H1 (cell line): ENCODE data around the gene TNFSF18.

ENCODE experiments used
- RNF2 ChIP-seq: fragments of 200-900, 300-1000 bp; sonication (generic); IDR thresholded peaks from 2 replicates; pipeline ENCODE4 v1.7.1; 2016; ENCODE audit warnings: borderline replicate concordance, low read depth, mild to moderate bottlenecking, antibody characterized with exemption, low read length; ENCODE audit not compliant: poor library complexity, severe bottlenecking; ENCODE audit errors: missing control alignments
- TF ChIP-seq, protein P1 (sequence below), 3 experiments: IDR thresholded peaks; 1 replicate in 2 of 3; 2 replicates in 1 of 3; pipeline versions ENCODE4 v1.5.1 to v1.6.1; 2011; ENCODE audit warnings: low read length in 3 of 3, mild to moderate bottlenecking in 3 of 3, inconsistent platforms in 2 of 3, low read depth in 1 of 3, moderate library complexity in 1 of 3; ENCODE audit not compliant: insufficient read depth in 1 of 3; ENCODE audit errors: control extremely low read depth in 1 of 3

DNA sequence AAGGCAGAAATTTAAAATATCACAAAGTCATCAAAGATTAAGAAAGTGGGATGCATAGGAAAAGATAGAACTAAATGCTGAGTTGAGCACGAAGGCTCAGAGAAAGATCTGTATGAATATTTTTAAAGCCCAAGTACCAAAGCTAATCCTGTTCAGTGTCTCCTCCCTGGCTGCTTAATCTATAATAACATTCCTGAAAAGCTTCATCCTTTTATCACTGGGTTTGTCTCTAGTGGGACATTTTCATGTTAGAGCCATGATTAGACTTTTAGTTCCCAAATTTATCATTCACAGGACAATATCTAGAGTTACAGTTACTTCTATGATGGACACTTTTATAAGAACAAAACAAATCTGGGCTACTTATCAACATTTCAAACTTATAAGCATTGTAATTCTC, 38.6 kb downstream of the TNFSF18 start:
- no peak for TF ChIP-seq RNF2
- TF ChIP-seq, protein P1, sequence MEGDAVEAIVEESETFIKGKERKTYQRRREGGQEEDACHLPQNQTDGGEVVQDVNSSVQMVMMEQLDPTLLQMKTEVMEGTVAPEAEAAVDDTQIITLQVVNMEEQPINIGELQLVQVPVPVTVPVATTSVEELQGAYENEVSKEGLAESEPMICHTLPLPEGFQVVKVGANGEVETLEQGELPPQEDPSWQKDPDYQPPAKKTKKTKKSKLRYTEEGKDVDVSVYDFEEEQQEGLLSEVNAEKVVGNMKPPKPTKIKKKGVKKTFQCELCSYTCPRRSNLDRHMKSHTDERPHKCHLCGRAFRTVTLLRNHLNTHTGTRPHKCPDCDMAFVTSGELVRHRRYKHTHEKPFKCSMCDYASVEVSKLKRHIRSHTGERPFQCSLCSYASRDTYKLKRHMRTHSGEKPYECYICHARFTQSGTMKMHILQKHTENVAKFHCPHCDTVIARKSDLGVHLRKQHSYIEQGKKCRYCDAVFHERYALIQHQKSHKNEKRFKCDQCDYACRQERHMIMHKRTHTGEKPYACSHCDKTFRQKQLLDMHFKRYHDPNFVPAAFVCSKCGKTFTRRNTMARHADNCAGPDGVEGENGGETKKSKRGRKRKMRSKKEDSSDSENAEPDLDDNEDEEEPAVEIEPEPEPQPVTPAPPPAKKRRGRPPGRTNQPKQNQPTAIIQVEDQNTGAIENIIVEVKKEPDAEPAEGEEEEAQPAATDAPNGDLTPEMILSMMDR (IDR thresholded peaks at IDR 0.05; ENCODE audit: control extremely low read depth in 1 of 3, insufficient read depth in 1 of 3, low read depth in 1 of 3, low read length in 3 of 3) = no peak
